GM18508 (cell line): ENCODE data around the gene PMFBP1.
"Not testable (repeated sequence)": the region's sequence is repeated elsewhere in the genome, so short reads cannot be mapped to it uniquely, and the experiment has no call there.

Source experiments
- ATAC-seq: cut with Tn5 transposase; IDR thresholded peaks from one replicate; pipeline ENCODE4 v1.9.1; 2021; ENCODE audit warnings: moderate number of reproducible peaks; ENCODE audit not compliant: insufficient read depth, unreplicated experiment

Gene PMFBP1

DNA sequence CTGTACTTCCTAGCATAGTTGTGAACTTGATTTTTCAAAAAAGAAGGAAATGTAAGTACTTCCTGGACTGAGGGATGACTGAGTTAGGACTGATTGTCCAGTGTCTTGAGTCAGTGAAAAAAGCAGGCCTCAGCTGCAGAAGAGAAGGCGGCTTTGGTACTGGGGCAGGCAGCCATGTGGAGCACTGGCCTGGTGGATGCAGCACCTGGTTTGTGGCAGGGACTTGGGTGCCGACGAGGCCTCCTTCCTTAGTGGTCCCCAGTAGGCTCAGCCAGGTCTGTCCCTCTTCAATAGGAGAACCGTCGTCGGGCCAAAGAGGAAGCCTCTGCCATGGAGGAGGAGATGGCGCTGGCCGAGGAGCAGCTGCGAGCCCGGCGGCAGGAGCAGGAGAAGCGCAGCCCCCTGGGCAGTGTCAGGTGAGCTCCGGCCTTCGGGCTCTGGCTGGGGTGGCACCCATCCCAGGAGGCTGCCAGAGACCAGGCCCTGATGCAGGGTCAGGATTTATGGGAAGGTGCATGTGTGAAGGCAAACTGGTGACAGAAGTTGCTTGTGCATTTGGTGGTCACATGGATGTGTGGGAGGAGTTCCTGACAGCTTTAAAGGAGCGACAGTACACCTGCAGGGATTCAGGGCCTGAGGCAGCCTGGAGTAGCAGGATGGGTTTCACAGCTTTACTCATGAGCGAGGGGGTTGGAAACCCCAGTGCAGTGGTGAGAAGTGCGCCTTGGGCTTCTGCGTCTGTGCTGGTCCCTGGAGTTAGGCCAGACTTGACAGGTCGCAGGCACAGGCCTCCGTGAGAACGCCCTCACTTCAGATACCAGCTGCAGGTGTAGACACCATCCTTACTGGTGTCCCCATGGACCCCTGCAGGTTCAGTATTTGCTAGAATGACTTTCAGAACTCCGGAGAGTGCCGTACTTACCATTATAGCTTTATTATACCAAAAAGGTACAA is 61.0 kb downstream of the PMFBP1 start:
- ATAC-seq = no peak

GRCh38 chr16:72109966-72110530 is 61.9 kb downstream of the PMFBP1 start:
- ATAC-seq = no peak

GRCh38 chr16:72109300-72109699 is 62.7 kb downstream of the PMFBP1 start:
- no peak for ATAC-seq

- no peak for ATAC-seq
These were observed 63.4 kb downstream of the PMFBP1 start for GRCh38 chr16:72108353-72109102.

DNA sequence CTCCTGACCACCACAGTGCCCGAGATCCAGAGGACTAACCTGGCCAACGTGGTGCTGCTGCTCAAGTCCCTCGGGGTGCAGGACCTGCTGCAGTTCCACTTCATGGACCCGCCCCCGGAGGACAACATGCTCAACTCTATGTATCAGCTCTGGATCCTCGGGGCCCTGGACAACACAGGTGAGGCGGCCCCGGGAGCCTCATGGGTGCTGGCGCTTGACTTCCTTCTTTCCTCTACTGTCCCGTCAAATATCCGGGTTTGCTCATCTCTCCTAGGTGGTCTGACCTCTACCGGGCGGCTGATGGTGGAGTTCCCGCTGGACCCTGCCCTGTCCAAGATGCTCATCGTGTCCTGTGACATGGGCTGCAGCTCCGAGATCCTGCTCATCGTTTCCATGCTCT is 64.6 kb downstream of the PMFBP1 start:
- ATAC-seq = no peak

DNA sequence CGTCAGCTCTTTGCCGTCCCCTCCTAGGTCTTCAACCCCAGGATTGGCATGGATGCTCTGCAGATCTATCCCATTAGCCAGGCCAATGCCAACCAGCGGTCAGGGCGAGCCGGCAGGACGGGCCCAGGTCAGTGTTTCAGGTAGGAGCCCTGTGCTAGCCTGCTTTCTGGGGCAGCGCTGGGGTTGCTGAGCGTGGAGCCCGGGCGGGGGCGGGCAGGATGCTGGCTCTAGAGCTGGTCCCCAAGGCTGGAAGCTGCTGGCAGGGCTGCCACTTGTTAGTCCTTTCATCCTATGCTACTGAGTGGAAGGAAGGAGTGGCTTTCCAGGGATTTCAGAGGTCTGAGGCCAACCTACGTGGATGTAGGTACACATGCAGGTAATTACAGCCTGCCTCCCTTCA is 66.0 kb downstream of the PMFBP1 start:
- ATAC-seq = no peak

- no peak for ATAC-seq
These were observed 67.0 kb downstream of the PMFBP1 start for GRCh38 chr16:72104905-72105304.

DNA sequence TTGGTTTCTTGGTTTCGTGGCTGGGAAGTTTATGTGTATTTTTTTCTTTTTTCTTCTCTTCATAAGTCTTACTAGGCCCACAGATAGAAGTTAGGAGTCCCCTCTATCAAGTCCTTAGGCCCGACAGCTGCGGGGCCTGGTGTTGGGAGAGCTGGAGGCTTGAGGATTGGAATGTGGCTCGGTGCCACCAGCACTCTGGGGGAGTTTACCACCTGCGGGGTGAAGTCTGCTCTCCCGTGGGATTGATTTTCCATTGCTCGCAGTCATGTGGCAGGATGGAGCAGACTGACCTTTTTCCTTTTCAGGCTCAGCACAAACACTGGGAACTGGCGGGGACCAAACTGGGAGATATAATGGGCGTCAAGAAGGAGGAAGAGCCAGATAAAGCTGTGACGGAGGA is 70.8 kb downstream of the PMFBP1 start:
- ATAC-seq = no peak

DNA sequence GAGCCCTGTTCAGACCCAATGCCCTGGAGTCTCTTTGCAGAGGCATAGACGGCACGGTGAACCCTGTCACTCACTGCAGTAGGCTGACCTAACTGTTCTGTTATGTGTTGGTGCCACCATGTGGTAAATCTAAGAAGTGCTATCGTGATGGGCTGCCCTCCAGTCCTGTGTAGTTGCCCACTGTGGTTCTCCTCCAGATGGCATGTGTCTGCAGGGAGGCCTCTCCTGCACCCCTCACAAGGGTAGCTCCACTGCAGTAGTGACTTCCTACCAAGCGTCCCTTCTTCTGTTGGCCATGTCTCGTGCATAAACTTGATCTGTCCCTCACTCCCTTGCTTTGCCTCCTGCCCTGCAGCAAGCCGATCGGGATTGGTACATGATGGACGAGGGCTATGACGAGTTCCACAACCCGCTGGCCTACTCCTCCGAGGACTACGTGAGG is 72.6 kb downstream of the PMFBP1 start:
- ATAC-seq = no peak

DNA sequence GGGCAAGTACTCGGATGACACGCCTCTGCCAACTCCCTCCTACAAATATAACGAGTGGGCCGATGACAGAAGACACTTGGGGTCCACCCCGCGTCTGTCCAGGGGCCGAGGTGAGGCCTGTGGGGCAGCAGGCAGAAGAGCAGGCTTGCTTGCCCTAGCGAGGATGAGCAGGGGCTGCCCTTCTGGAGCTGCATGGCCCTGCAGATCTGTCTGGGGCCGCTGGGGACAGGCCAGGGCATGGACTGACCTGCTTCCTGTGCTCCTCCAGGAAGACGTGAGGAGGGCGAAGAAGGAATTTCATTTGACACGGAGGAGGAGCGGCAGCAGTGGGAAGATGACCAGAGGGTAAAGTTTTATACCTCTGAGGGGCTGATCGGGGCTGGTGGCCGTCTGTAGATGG is 73.0 kb downstream of the PMFBP1 start:
- no peak for ATAC-seq

DNA sequence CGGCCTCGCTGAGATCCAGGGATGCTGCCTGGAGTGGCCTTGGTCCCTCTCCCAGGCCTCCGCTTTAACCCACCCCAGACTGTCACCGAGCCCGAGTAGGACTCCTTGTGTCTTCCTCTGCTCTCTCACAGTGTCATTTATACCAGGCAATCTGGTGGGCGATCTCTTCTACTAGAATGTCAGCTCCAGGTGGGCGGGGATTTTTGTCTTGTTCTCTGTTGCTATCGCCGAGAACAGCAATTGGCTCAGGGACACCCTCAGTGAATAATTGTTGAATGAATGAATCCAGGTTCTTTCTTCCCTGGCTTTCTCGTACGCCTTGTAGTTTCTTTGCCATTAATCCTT is 77.7 kb downstream of the PMFBP1 start:
- ATAC-seq = no peak

DNA sequence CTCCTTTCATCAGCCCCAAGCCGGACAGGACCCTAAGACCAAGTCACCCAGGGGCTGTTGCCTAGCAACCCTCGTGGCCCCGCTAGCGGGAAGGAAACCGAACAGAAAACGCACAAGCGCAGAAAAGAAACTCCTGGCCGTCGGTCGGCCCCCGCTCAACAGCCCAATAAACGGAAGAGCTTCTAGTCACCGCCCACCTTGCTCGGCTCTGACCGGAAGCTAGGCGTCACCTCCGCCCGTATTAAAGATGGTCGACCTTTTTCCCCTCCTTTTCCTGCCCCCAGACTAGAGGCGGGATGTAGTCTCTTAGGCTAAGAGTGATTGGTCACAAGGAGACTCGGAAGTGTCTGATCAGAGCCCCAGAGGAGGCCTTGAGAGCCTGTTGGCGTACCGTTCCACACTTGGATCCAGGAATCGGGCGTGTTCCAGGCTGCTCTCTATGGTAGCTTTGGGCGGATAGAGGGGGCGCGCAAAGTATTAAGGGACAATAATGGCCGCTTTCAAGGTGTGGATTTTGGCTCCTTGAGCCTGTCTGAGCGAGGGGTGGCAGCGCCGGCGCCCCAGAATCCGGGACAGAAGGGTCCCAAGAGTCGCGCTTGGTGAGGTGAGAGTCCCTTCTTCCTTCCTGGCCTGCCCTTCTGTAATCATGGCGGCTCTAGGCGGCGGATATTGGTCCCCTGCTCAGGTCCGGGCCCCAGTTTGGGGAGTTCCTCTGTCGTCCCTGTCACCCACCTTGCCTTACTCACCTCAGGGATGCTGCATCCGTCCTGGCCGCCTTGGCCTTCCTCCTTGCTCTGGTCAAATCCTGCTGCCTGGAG is 78.3 kb downstream of the PMFBP1 start, which contains the start of the genes DHX38 and TXNL4B:
TSS of gene DHX38 (plus strand) at position 400 of the 818 bp plus-strand sequence. CDS start 2,311 bp downstream, outside the sequence.
TSS of gene TXNL4B (minus strand) at position 173 of the 818 bp plus-strand sequence. CDS start 2,871 bp downstream, outside the sequence.
- ATAC-seq = peak; percentile 96

DNA sequence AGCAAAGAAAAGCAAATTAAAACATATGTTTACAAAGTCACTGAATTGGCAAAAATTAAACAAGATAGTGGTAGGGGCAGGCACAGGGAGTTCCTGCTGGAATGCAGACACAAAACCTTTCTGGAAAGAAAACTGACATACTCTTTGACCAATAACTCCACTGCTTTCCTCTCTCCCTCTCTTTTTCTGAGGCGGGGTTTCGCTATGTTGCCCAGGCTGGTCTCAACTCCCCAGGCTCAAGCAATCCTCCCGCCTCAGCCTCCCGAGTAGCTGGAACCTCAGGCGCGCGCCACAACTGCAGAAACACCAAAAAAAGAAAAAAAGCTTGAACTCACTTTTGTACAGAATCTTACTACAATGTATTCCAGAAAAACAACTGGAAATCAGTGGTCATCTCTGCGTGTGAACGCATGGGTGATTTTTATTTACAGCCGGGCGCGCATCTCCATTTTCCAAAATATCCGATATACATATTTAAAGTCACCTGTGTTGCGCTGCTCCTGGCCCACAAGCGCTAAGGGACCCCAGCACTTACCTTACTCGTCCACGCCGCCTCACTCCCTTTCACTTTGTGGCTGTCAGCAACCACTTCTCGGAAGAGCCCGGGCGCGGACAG is 79.0 kb downstream of the PMFBP1 start:
- no peak for ATAC-seq

DNA sequence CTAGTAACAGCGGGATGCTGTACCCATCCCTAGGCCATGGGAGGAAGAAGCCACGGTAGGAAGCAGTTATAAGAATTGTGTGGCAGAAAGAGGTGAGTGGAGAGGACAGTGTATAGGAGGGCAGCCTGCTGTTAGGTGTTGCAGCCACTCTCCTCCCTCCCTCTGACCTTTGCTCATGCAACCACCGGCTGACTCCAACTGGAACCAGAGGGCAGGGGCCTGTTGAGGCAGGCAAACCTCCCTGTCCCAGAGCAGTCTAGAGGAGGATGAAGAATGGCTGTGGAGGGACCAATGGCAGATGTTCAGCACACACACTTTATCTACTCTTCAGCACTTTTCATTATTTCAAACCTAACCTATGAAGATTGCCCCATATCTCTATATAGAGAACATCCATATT is 80.7 kb downstream of the PMFBP1 start:
- ATAC-seq = no peak

DNA sequence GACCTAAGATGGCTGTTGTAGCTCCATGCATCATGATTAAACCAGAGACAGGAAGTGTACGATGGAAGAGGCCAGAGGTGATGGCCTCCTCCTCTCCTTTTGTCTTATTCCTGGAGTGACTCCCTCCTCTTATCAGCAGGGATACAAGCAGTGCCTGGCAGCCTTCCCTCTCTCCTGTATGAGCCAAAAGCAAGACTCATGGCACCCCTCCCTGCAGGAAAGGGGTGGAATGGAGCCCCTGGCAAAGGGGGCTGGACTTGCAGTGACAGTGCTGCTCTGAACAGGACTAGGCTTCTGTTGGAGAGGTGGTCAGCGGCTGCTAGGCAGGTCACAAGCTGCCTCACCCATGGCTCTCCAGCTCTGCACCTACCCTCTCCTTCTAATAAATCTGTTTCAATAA is 87.0 kb downstream of the PMFBP1 start:
- no peak for ATAC-seq

DNA sequence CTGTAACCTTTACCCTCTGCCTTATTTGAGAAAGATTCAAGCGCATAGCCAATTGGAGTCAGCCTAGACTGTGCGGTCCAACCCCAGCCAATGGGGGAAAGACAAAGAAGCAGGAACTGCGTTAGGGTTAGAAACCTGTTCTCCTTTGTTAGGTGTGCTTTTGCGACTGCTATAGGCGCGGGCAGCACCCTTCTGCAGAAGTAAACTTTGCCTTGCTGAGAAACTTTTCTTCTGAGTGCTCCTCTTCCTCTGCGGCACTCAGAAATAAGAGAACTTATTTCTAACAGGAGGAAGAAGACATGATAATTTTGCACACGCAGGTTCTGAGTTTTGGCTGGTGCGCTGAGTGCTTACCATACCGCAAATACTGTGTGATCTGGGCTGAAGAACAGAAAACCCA is 87.5 kb downstream of the PMFBP1 start:
- no peak for ATAC-seq

GRCh38 chr16:72083778-72084404 is 88.1 kb downstream of the PMFBP1 start:
- no peak for ATAC-seq

DNA sequence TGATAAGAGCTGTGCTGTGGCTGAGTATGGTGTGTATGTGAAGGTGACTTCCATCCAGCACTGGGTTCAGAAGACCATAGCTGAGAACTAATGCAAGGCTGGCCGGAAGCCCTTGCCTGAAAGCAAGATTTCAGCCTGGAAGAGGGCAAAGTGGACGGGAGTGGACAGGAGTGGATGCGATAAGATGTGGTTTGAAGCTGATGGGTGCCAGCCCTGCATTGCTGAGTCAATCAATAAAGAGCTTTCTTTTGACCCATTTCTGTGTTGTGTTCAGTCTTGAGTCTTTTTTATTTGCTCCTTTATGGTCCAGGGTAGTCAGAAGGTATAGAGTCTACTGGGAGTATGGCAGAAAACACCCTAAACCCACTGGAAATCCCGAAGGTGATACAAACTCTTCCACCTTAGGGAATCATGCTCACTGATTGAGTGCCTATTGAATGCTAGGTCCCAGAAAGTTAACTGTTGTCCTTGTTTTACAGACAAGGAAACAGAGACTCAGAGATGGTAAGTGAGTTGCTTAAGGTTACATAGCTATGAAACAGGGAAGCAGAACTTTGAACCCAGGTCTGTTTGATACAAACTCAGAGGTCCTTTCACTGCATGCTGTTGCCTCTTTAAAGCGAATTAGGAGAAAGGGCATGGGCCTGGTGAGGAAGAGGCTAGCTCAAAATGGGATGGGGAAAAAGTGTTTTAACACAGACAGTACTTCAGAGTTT is 94.8 kb downstream of the PMFBP1 start:
- not testable (repeated sequence) for ATAC-seq

DNA sequence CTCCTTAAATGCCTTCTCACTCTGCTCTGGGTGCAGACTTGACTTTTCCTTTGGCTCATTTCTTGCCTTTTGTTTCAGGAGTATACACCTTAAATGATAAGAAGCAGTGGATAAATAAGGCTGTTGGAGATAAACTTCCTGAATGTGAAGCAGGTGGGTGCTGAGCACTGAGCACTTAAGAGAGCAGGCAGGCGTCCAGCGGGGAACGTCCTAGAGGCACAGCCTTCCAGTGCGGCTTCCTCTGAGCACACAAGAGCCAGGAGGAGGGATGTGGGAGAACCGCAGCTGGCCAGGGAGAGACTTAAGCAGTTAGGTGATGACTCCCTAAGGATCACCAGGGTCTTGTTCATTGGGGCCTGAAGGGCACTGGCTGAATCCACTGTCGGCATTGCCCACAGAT is 96.9 kb downstream of the PMFBP1 start:
- ATAC-seq = not testable (repeated sequence)
